ENCODE measurements around the gene SH3D21. TPM values are rescaled to one million over a fixed set of nuclear protein-coding genes. Genes with fewer than 3 reads are reported as not detected.
A peak's percentile ranks its signal among the peaks of the same experiment; 100 is the strongest.

The SH3D21 gene
- total and polyA plus RNA-seq, 10 donors: 1.7 to 9.4 (median 4.0) TPM

DNA sequence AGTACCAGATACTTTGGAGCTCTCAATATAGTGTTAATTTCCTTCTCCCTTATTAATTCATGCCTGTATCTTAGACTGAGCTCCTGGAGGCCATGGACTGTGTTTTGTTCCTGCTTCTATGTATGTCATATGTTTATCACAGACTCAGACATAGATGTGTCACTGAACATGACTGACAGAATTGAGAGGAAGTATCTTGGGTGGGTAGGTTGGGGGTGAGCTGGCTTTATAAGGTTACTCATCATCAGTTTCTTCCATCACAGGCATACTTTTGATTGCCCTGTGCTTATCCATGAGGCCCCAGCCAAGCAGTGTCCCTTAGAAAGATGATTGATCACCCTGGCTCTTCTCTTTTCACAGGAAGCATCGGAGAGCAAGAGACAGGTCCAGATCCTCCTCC lies 5.6 kb upstream of the SH3D21 start:
- Histone ChIP-seq H3K4me3 (no peak overlapping the region), H3K27ac (peak overlapping the region in 5 of 8 donors; percentile 12 to 50 (median 38)), H3K36me3 (peaks cover 0 to 97% (median 80%) of the 10 kb centered on the region in 6 donors), H3K27me3 (replicated peaks in 1 of 7) (no peaks in the 10 kb centered on the region), H3K9me3 (no peaks in the 10 kb centered on the region), H3K4me1 (peaks cover 2 to 41% (median 19%) of the 10 kb centered on the region in 6 donors)
- DNase-seq: no peak
- 60 to 89% (median 82%) methylated on average over 1 of the region's 1 CpG for WGBS, 5 donors
- no peak for TF ChIP-seq POLR2AphosphoS5 (IDR thresholded peaks at IDR 0.05)
- TF ChIP-seq, protein P1, sequence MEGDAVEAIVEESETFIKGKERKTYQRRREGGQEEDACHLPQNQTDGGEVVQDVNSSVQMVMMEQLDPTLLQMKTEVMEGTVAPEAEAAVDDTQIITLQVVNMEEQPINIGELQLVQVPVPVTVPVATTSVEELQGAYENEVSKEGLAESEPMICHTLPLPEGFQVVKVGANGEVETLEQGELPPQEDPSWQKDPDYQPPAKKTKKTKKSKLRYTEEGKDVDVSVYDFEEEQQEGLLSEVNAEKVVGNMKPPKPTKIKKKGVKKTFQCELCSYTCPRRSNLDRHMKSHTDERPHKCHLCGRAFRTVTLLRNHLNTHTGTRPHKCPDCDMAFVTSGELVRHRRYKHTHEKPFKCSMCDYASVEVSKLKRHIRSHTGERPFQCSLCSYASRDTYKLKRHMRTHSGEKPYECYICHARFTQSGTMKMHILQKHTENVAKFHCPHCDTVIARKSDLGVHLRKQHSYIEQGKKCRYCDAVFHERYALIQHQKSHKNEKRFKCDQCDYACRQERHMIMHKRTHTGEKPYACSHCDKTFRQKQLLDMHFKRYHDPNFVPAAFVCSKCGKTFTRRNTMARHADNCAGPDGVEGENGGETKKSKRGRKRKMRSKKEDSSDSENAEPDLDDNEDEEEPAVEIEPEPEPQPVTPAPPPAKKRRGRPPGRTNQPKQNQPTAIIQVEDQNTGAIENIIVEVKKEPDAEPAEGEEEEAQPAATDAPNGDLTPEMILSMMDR (IDR thresholded peaks at IDR 0.05 in 8 of 11, conservative IDR thresholded peaks at IDR 0.05 in 3 of 11): no peak
- no peak for TF ChIP-seq POLR2A (IDR thresholded peaks at IDR 0.05)
- intact Hi-C loops (cut with DNase I; ENCODE audit: low total_unique reads): no loop called here

DNA sequence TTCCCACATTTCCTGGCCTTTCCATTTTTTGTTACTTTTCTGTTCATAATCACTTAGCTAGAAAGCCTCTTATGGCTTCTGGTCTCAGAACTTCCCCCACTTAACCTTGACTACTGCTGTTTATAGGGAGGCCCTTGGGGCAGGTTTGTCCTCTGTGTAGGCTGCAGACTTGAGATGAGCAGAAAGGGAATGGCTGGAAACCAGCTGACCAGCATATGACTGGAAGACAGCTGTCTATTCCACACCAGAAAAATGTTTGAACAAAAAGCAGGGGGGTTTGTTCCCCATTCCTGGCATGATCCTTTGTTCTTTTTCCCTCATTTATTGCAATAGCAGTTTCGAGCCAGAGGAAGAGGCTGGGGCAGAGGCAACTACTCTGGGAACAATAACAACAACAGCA lies 4.9 kb upstream of the SH3D21 start:
- peaks cover 0 to 91% (median 75%) of the 10 kb centered on the region in 6 donors for H3K36me3 ChIP-seq

DNA sequence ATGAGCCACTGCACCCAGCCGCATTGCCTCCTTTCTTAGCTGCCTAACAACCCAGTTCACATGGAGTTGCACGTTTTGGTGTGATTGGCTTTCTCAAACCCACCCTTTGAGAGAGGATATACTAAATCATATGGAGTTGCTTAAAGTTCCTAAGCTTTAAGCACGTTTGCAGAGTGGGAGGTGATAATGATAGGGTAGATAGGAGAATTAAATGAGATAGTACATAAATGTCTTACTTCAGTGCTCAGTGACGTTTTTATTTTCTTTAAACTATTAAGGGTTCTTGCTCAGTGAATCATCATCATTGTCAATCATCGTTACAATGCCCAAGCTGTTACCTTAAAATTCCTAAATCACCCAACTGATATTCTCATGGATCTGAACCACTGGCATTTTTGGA lies 2.9 kb upstream of the SH3D21 start:
- no peak for DNase-seq
- Histone ChIP-seq H3K36me3 (peaks cover 0 to 71% (median 55%) of the 10 kb centered on the region in 6 donors), H3K27ac (no peak overlapping the region), H3K4me3 (no peak overlapping the region), H3K27me3 (replicated peaks in 1 of 7) (no peaks in the 10 kb centered on the region), H3K4me1 (peaks cover 16 to 68% (median 38%) of the 10 kb centered on the region in 6 donors), H3K9me3 (no peaks in the 10 kb centered on the region)
- no peak for TF ChIP-seq POLR2A (IDR thresholded peaks at IDR 0.05)
- TF ChIP-seq, protein P1 (IDR thresholded peaks at IDR 0.05 in 8 of 11, conservative IDR thresholded peaks at IDR 0.05 in 3 of 11): no peak
- no peak for TF ChIP-seq POLR2AphosphoS5 (IDR thresholded peaks at IDR 0.05)
- intact Hi-C loops (cut with DNase I; ENCODE audit: low total_unique reads): no loop called here
- WGBS, 5 donors: 83 to 91% (median 87%) methylated on average over 5 of the region's 5 CpGs

More for the DNA sequence above, 4.9 kb upstream of the SH3D21 start:
- no peak for TF ChIP-seq POLR2AphosphoS5 (IDR thresholded peaks at IDR 0.05)
- no peak for TF ChIP-seq POLR2A (IDR thresholded peaks at IDR 0.05)
- TF ChIP-seq, protein P1 (IDR thresholded peaks at IDR 0.05 in 8 of 11, conservative IDR thresholded peaks at IDR 0.05 in 3 of 11): no peak
- H3K4me3 ChIP-seq: no peak overlapping the region
- H3K27me3 ChIP-seq (replicated peaks in 1 of 7): no peaks in the 10 kb centered on the region
- intact Hi-C loops (cut with DNase I; ENCODE audit: low total_unique reads): no loop called here
- H3K9me3 ChIP-seq: no peaks in the 10 kb centered on the region
- no peak for DNase-seq
- peaks cover 8 to 48% (median 26%) of the 10 kb centered on the region in 6 donors for H3K4me1 ChIP-seq
- WGBS, 5 donors: 81 to 91% (median 82%) methylated on average over 1 of the region's 1 CpG
- H3K27ac ChIP-seq: peak overlapping the region in 1 of 8 donors; percentile 49

DNA sequence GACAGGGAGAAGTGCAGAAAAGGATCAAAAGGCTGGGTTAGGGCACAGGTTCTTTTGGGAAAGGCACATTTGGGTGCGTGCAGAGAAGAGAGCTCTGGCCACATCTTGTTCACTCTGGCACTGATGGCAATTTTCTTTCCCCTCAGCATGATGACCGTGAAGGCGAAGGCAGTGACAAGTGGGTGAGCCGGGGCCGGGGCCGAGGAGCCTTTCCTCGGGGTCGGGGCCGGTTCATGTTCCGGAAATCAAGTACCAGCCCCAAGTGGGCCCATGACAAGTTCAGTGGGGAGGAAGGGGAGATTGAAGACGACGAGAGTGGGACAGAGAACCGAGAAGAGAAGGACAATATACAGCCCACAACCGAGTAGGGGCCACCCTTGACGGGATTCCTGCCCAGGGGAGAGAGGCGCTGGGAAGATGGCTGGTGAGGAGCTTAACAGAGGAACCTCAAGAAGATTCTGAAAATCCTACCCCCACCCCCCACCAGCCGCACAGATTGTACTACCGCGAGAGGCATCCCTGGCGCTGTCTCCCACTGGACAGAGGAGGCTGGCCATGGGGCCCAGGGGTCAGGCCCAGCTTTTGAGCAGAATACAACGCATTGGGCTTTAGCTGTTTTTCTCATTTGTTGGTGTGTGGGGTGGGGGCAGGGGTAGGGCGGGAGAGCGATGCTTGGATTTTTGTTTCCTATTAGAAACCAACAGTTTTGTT lies 2.4 kb upstream of the SH3D21 start:
- 93 to 96% (median 94%) methylated on average over 23 of the region's 23 CpGs for WGBS, 5 donors
- peaks cover 16 to 65% (median 38%) of the 10 kb centered on the region in 6 donors for H3K4me1 ChIP-seq
- no peaks in the 10 kb centered on the region for H3K27me3 ChIP-seq (replicated peaks in 1 of 7)
- H3K9me3 ChIP-seq: no peaks in the 10 kb centered on the region
- intact Hi-C loops (cut with DNase I; ENCODE audit: low total_unique reads): no loop called here
- no peak for DNase-seq
- H3K36me3 ChIP-seq: peaks cover 0 to 65% (median 50%) of the 10 kb centered on the region in 6 donors
- H3K4me3 ChIP-seq: no peak overlapping the region
- TF ChIP-seq, protein P1 (IDR thresholded peaks at IDR 0.05 in 8 of 11, conservative IDR thresholded peaks at IDR 0.05 in 3 of 11): no peak
- TF ChIP-seq POLR2AphosphoS5 (IDR thresholded peaks at IDR 0.05) (peak in 1 of 3 donors; percentile 18), POLR2A (IDR thresholded peaks at IDR 0.05) (no peak)
- no peak overlapping the region for H3K27ac ChIP-seq

Measured in spleen (tissue), 11 donors.